GM19035 (cell line): ENCODE data around the gene PODN.

ENCODE experiments used
- ATAC-seq: cut with Tn5 transposase; IDR thresholded peaks from one replicate; pipeline ENCODE4 v1.9.1; 2021; ENCODE audit not compliant: unreplicated experiment

The PODN gene

DNA sequence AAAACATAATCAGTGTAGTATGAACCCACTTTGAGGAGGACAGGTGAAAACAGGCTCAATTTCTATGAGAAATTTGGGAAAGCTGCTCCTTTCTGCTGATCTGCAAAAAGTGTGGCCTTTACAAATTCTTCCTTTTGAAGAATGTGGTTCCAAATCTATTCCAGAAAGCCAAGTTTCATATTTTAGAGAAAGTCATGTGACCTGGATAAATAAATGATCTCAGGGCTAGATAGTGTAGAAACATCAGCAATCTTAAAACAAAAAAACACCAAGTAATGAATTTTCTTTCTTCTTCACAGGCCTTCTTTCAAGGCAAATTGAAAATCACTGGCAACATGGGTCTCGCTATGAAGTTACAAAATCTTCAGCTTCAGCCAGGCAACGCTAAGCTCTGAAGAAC lies 11.7 kb upstream of the PODN start:
- no peak for ATAC-seq

GRCh38 chr1:53051676-53052075 lies 10.3 kb upstream of the PODN start:
- ATAC-seq: no peak

GRCh38 chr1:53057127-53057526 lies 4.9 kb upstream of the PODN start:
- no peak for ATAC-seq

DNA sequence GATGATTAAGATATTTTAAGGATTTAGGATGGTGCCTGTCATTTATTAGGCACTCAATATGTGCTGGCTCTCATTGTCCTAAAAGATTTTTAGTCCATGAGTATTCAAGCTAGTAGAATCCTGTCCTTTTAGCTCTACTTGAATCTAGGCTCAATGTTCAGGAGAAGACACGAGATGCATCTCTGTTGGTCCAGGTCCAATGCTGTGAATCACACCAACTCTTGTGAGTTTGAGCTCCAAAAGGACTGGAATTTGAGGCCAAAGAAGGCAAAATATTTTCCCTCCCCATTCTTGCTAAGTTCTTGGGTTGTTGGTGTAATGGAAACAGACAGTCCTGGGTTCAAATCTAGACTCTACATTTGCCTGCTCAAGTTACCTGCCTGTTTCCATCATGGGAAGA lies 1.4 kb upstream of the PODN start:
- no peak for ATAC-seq

- no peak for ATAC-seq
Observed at GRCh38 chr1:53061123-53061858, 722 bp upstream of the PODN start.

DNA sequence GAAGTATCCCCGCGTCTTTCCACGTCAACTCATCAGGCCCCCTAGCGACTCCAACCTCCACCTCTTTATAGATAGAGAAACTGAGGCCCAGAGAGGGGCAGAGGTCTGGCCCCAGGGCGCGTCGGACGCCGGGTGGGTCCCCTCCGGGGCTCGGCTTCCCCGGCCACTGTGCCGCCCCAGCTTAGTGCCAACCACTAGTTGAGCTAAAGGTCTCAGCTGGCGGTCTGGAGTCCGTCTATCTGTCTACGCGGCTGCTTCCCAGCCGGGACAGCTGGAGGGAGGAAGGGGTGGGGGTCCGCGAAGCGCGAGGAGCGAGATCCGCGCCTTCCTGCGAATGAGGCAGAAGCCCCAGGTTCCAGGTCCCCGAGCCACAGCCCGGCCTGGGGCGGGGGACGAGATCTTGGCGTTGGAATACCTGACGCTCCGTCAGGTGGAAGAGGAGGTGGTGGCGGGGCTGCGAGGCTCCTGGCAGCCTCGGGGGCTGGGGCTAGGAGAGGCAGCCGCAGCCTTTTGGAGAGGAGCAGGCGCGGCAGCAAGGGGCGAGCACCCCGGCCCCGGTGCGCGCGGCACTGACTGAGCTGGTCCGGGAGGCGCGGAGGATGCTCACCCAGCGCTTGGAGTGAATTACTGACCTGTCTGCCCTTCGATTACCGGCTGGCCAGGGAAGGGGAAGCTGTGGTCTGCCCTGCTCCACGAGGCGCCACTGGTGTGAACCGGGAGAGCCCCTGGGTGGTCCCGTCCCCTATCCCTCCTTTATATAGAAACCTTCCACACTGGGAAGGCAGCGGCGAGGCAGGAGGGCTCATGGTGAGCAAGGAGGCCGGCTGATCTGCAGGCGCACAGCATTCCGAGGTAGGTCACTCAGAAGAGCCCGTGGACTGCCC lies 937 bp downstream of the PODN start:
- no peak for ATAC-seq

GRCh38 chr1:53063744-53064515 lies 1.9 kb downstream of the PODN start:
- no peak for ATAC-seq

GRCh38 chr1:53065391-53065790 lies 3.4 kb downstream of the PODN start:
- no peak for ATAC-seq

GRCh38 chr1:53066488-53066887 lies 4.5 kb downstream of the PODN start:
- no peak for ATAC-seq

GRCh38 chr1:53066891-53067738 lies 5.1 kb downstream of the PODN start:
- no peak for ATAC-seq

- no peak for ATAC-seq
Observed at GRCh38 chr1:53067886-53068285, 5.9 kb downstream of the PODN start.

DNA sequence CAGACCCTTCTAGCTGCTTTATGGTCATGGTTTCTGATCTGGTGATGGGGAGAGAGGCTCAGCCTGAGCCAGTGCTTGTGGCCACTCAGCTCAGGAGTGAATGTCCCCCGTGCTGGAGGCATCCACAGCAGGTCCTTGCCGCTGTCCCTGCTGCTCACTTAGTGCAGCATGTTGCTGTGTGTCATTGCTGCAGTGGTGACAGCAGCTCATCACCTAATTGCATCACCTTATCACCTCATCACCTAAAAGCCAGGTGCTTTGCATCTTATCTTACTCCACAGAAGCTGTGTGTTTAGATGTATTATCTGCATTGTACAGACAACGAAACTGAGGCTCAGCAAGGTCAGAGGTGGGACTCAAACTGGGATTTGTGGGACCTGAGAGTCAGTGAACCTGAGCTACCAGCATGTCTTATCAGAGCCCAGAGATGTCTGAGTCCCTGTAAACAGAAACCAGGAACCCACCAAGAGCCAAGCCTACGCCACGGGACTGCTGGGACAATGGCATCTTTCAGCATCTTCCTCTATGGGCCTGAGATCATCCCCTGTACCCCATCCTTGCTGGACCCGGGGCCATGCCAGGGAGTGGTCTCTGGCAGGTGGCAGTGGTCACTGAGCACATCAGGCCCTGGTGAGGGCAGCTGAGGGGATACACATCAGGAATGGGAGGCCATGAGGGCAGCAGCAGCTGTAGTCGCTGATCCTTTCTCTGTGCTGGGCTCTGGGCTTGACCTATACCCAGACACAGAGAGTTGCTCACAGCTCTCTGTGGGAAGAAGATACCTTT lies 6.5 kb downstream of the PODN start:
- ATAC-seq: no peak

DNA sequence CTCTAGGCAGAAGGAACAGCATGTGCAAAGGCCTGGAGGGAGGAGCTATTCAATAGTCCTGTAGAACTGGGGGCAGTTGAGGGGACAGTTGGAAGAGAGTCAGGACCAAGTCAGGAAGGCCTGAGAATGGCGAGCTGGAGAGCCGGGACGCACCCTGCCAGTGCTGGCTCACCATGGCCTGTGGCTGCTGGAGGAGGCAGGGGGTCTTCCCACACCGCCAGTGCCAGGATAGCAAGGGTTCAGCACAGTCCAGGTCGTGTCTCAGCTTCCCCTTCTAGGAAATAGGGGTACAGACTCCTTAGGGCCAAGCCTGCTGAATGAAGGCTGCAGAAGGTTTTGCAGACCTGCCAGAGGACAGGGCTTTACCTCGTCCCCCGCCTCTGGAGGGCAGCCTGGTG lies 7.3 kb downstream of the PODN start:
- ATAC-seq: no peak

DNA sequence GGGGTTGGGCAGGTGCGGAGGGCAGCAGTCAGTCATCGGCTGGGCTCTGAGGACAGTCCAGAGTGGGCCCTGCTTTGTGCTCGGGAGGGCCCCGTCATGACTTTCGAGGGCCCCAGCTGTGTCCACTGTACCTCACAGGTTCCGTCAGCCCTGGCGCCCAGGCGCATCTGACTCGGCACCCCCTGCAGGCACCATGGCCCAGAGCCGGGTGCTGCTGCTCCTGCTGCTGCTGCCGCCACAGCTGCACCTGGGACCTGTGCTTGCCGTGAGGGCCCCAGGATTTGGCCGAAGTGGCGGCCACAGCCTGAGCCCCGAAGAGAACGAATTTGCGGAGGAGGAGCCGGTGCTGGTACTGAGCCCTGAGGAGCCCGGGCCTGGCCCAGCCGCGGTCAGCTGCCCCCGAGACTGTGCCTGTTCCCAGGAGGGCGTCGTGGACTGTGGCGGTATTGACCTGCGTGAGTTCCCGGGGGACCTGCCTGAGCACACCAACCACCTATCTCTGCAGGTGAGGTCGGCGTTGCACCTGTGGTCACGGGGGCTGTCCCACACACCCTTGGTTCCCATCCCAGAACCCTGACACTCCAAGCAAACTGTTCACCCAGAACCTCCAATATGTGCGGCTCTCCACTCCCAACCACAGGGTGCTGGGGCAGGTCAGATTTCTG lies 7.8 kb downstream of the PODN start:
- ATAC-seq: no peak

DNA sequence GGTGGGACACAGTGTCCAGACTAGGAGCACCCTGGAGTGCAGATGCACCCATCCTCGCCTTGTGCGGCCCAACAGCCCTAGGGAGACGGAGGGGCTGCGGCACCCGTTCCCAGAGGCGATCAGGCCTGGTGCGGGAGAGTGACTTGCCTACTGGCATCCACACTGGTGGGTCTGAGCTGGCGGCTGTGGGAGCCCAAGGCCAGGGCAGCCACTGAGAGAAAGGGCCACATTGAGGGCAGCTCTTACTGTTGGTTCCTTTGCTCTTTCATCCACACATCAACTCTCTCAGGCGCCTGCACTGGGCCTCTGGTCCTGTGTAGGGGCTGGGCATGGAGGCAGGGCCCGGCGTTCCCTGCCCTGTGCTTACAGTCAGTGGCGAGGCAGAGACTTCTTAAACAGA lies 8.6 kb downstream of the PODN start:
- no peak for ATAC-seq

GRCh38 chr1:53071167-53071865 lies 9.3 kb downstream of the PODN start:
- ATAC-seq: no peak

DNA sequence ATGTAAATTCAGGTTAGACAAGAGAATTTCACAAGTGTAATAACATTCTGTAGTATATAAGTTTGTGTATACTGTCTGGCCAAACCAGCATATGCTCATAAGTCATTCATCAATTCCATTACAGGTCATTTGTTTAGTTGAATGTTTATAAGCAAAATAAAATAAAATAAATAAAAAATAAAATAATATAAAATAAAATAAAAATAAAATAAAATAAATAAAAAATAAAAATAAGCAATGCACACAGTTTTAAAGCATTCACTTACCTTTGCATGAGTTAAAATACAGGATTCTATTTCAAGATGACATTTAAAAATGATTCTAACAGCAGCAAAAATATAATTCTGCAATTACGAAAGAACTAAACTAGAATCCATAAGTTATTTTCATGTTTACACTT lies 9.9 kb downstream of the PODN start:
- ATAC-seq: no peak

DNA sequence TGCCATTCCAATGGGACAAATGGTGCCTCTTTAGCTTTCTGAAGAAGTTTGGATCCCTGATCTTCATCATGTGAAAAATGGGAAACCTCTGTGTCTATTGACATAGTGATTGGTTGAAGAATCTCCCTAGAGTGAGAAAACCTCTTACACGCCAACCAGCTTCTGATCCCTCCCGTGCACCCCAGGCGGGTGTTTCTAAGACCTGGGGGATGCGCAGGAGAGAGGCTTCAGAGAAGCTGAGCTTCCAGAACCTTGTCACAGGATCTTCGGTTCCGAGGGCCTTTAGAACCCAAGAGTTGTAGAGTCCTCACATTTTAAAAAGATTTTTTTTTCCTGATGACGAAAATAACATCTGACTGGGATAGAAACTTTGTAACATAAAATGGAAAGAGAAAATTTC lies 11.3 kb downstream of the PODN start:
- no peak for ATAC-seq

DNA sequence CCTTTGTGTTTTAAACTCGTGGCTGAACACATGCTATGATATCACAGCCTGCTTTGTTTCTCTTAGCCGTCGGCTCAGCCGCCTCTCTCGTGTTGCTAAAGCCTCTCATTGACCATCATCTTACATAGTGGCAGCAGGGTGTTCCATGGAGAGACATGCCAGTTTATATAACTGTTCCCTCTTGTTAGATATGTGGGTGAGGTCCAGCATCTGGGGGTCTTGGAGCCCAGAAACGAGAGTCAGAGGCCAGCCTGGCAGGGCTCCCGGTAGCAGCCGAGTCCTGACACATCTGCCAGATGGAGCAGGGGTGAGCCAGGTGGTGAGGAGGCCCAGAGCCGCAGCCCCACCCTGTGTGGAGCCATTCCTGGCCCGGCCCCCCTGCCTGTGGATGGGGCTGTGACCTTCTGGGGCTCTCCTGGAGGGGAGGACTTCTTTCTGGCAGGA lies 11.9 kb downstream of the PODN start:
- ATAC-seq: no peak
